ENCODE data around the gene CAPN5.

CAPN5 gene

GRCh38 chr11:77163271-77163670 is 96.5 kb downstream of the CAPN5 start:
- no peaks in the 10 kb centered on the region for H3K4me1 ChIP-seq (ENCODE audit: control insufficient read depth in 1 of 2, insufficient read depth in 2 of 2, low read length in 2 of 2)
- H3K9ac ChIP-seq (ENCODE audit: low read depth in 1 of 2, low read length in 2 of 2): no peak overlapping the region
- no peak overlapping the region for H3K4me3 ChIP-seq (ENCODE audit: low read depth in 1 of 2, low read length in 2 of 2)
- H3K27ac ChIP-seq (ENCODE audit: low read depth, low read length): no peak overlapping the region
- no peaks in the 10 kb centered on the region for H3K9me3 ChIP-seq (ENCODE audit: control insufficient read depth in 1 of 2, low read length in 2 of 2)
- no peaks in the 10 kb centered on the region for H3K36me3 ChIP-seq (ENCODE audit: control insufficient read depth in 1 of 2, insufficient read depth in 2 of 2, low read length in 2 of 2)
- H3K27me3 ChIP-seq (ENCODE audit: control insufficient read depth in 1 of 2, insufficient read depth in 2 of 2, low read length in 2 of 2): no peaks in the 10 kb centered on the region

GRCh38 chr11:77165066-77165465 is 98.3 kb downstream of the CAPN5 start:
- no peaks in the 10 kb centered on the region for H3K27me3 ChIP-seq (ENCODE audit: control insufficient read depth in 1 of 2, insufficient read depth in 2 of 2, low read length in 2 of 2)

GRCh38 chr11:77166021-77166420 is 99.2 kb downstream of the CAPN5 start:
- Histone ChIP-seq H3K27me3 (ENCODE audit: control insufficient read depth in 1 of 2, insufficient read depth in 2 of 2, low read length in 2 of 2) (no peaks in the 10 kb centered on the region), H3K27ac (ENCODE audit: low read depth, low read length) (no peak overlapping the region), H3K4me3 (ENCODE audit: low read depth in 1 of 2, low read length in 2 of 2) (no peak overlapping the region), H3K36me3 (ENCODE audit: control insufficient read depth in 1 of 2, insufficient read depth in 2 of 2, low read length in 2 of 2) (no peaks in the 10 kb centered on the region), H3K9me3 (ENCODE audit: control insufficient read depth in 1 of 2, low read length in 2 of 2) (no peaks in the 10 kb centered on the region), H3K4me1 (ENCODE audit: control insufficient read depth in 1 of 2, insufficient read depth in 2 of 2, low read length in 2 of 2) (no peaks in the 10 kb centered on the region), H3K9ac (ENCODE audit: low read depth in 1 of 2, low read length in 2 of 2) (no peak overlapping the region)

More at GRCh38 chr11:77165066-77165465, 98.3 kb downstream of the CAPN5 start:
- no peak overlapping the region for H3K27ac ChIP-seq (ENCODE audit: low read depth, low read length)
- H3K4me1 ChIP-seq (ENCODE audit: control insufficient read depth in 1 of 2, insufficient read depth in 2 of 2, low read length in 2 of 2): no peaks in the 10 kb centered on the region
- no peaks in the 10 kb centered on the region for H3K36me3 ChIP-seq (ENCODE audit: control insufficient read depth in 1 of 2, insufficient read depth in 2 of 2, low read length in 2 of 2)
- no peaks in the 10 kb centered on the region for H3K9me3 ChIP-seq (ENCODE audit: control insufficient read depth in 1 of 2, low read length in 2 of 2)
- H3K9ac ChIP-seq (ENCODE audit: low read depth in 1 of 2, low read length in 2 of 2): no peak overlapping the region
- no peak overlapping the region for H3K4me3 ChIP-seq (ENCODE audit: low read depth in 1 of 2, low read length in 2 of 2)

- Histone ChIP-seq H3K4me1 (ENCODE audit: control insufficient read depth in 1 of 2, insufficient read depth in 2 of 2, low read length in 2 of 2) (no peaks in the 10 kb centered on the region), H3K27ac (ENCODE audit: low read depth, low read length) (no peak overlapping the region), H3K27me3 (ENCODE audit: control insufficient read depth in 1 of 2, insufficient read depth in 2 of 2, low read length in 2 of 2) (no peaks in the 10 kb centered on the region), H3K4me3 (ENCODE audit: low read depth in 1 of 2, low read length in 2 of 2) (no peak overlapping the region), H3K9ac (ENCODE audit: low read depth in 1 of 2, low read length in 2 of 2) (no peak overlapping the region), H3K9me3 (ENCODE audit: control insufficient read depth in 1 of 2, low read length in 2 of 2) (no peaks in the 10 kb centered on the region), H3K36me3 (ENCODE audit: control insufficient read depth in 1 of 2, insufficient read depth in 2 of 2, low read length in 2 of 2) (no peaks in the 10 kb centered on the region)
Measured at GRCh38 chr11:77167111-77167626, 100.4 kb downstream of the CAPN5 start.

- Histone ChIP-seq H3K9me3 (ENCODE audit: control insufficient read depth in 1 of 2, low read length in 2 of 2) (no peaks in the 10 kb centered on the region), H3K27me3 (ENCODE audit: control insufficient read depth in 1 of 2, insufficient read depth in 2 of 2, low read length in 2 of 2) (no peaks in the 10 kb centered on the region), H3K4me3 (ENCODE audit: low read depth in 1 of 2, low read length in 2 of 2) (no peak overlapping the region), H3K4me1 (ENCODE audit: control insufficient read depth in 1 of 2, insufficient read depth in 2 of 2, low read length in 2 of 2) (no peaks in the 10 kb centered on the region), H3K36me3 (ENCODE audit: control insufficient read depth in 1 of 2, insufficient read depth in 2 of 2, low read length in 2 of 2) (no peaks in the 10 kb centered on the region), H3K9ac (ENCODE audit: low read depth in 1 of 2, low read length in 2 of 2) (no peak overlapping the region), H3K27ac (ENCODE audit: low read depth, low read length) (no peak overlapping the region)
Measured at GRCh38 chr11:77167791-77168190, 101.0 kb downstream of the CAPN5 start.

GRCh38 chr11:77170107-77170506 is 103.3 kb downstream of the CAPN5 start:
- Histone ChIP-seq H3K9ac (ENCODE audit: low read depth in 1 of 2, low read length in 2 of 2) (no peak overlapping the region), H3K4me3 (ENCODE audit: low read depth in 1 of 2, low read length in 2 of 2) (no peak overlapping the region), H3K9me3 (ENCODE audit: control insufficient read depth in 1 of 2, low read length in 2 of 2) (no peaks in the 10 kb centered on the region), H3K4me1 (ENCODE audit: control insufficient read depth in 1 of 2, insufficient read depth in 2 of 2, low read length in 2 of 2) (no peaks in the 10 kb centered on the region), H3K36me3 (ENCODE audit: control insufficient read depth in 1 of 2, insufficient read depth in 2 of 2, low read length in 2 of 2) (no peaks in the 10 kb centered on the region), H3K27ac (ENCODE audit: low read depth, low read length) (no peak overlapping the region), H3K27me3 (ENCODE audit: control insufficient read depth in 1 of 2, insufficient read depth in 2 of 2, low read length in 2 of 2) (no peaks in the 10 kb centered on the region)

- H3K4me3 ChIP-seq (ENCODE audit: low read depth in 1 of 2, low read length in 2 of 2): no peak overlapping the region
- H3K36me3 ChIP-seq (ENCODE audit: control insufficient read depth in 1 of 2, insufficient read depth in 2 of 2, low read length in 2 of 2): no peaks in the 10 kb centered on the region
- no peaks in the 10 kb centered on the region for H3K27me3 ChIP-seq (ENCODE audit: control insufficient read depth in 1 of 2, insufficient read depth in 2 of 2, low read length in 2 of 2)
- no peaks in the 10 kb centered on the region for H3K9me3 ChIP-seq (ENCODE audit: control insufficient read depth in 1 of 2, low read length in 2 of 2)
- H3K4me1 ChIP-seq (ENCODE audit: control insufficient read depth in 1 of 2, insufficient read depth in 2 of 2, low read length in 2 of 2): no peaks in the 10 kb centered on the region
- H3K9ac ChIP-seq (ENCODE audit: low read depth in 1 of 2, low read length in 2 of 2): no peak overlapping the region
- no peak overlapping the region for H3K27ac ChIP-seq (ENCODE audit: low read depth, low read length)
Measured at GRCh38 chr11:77171254-77171653, 104.5 kb downstream of the CAPN5 start.

GRCh38 chr11:77171885-77172665 is 105.3 kb downstream of the CAPN5 start:
- Histone ChIP-seq H3K36me3 (ENCODE audit: control insufficient read depth in 1 of 2, insufficient read depth in 2 of 2, low read length in 2 of 2) (no peaks in the 10 kb centered on the region), H3K4me3 (ENCODE audit: low read depth in 1 of 2, low read length in 2 of 2) (no peak overlapping the region), H3K27ac (ENCODE audit: low read depth, low read length) (no peak overlapping the region)

GRCh38 chr11:77172666-77172982 is 105.9 kb downstream of the CAPN5 start:
- H3K27me3 ChIP-seq (ENCODE audit: control insufficient read depth in 1 of 2, insufficient read depth in 2 of 2, low read length in 2 of 2): no peaks in the 10 kb centered on the region
- H3K9me3 ChIP-seq (ENCODE audit: control insufficient read depth in 1 of 2, low read length in 2 of 2): no peaks in the 10 kb centered on the region
- H3K4me1 ChIP-seq (ENCODE audit: control insufficient read depth in 1 of 2, insufficient read depth in 2 of 2, low read length in 2 of 2): no peaks in the 10 kb centered on the region
- no peaks in the 10 kb centered on the region for H3K36me3 ChIP-seq (ENCODE audit: control insufficient read depth in 1 of 2, insufficient read depth in 2 of 2, low read length in 2 of 2)
- no peak overlapping the region for H3K9ac ChIP-seq (ENCODE audit: low read depth in 1 of 2, low read length in 2 of 2)
- no peak overlapping the region for H3K27ac ChIP-seq (ENCODE audit: low read depth, low read length)
- H3K4me3 ChIP-seq (ENCODE audit: low read depth in 1 of 2, low read length in 2 of 2): no peak overlapping the region

More at GRCh38 chr11:77171885-77172665, 105.3 kb downstream of the CAPN5 start:
- Histone ChIP-seq H3K9me3 (ENCODE audit: control insufficient read depth in 1 of 2, low read length in 2 of 2) (no peaks in the 10 kb centered on the region), H3K27me3 (ENCODE audit: control insufficient read depth in 1 of 2, insufficient read depth in 2 of 2, low read length in 2 of 2) (no peaks in the 10 kb centered on the region), H3K4me1 (ENCODE audit: control insufficient read depth in 1 of 2, insufficient read depth in 2 of 2, low read length in 2 of 2) (no peaks in the 10 kb centered on the region), H3K9ac (ENCODE audit: low read depth in 1 of 2, low read length in 2 of 2) (no peak overlapping the region)

- Histone ChIP-seq H3K27ac (ENCODE audit: low read depth, low read length) (no peak overlapping the region), H3K9ac (ENCODE audit: low read depth in 1 of 2, low read length in 2 of 2) (no peak overlapping the region), H3K4me3 (ENCODE audit: low read depth in 1 of 2, low read length in 2 of 2) (no peak overlapping the region), H3K4me1 (ENCODE audit: control insufficient read depth in 1 of 2, insufficient read depth in 2 of 2, low read length in 2 of 2) (no peaks in the 10 kb centered on the region), H3K27me3 (ENCODE audit: control insufficient read depth in 1 of 2, insufficient read depth in 2 of 2, low read length in 2 of 2) (no peaks in the 10 kb centered on the region), H3K9me3 (ENCODE audit: control insufficient read depth in 1 of 2, low read length in 2 of 2) (no peaks in the 10 kb centered on the region), H3K36me3 (ENCODE audit: control insufficient read depth in 1 of 2, insufficient read depth in 2 of 2, low read length in 2 of 2) (no peaks in the 10 kb centered on the region)
Measured at GRCh38 chr11:77173494-77173893, 106.7 kb downstream of the CAPN5 start.
